BE2C (cell line): ENCODE data around the gene NHSL1.

ENCODE experiments used
- DNase-seq: peaks from one replicate; pipeline ENCODE4 v3.0.0-alpha.2; 2020
- H3K27me3 ChIP-seq: fragments of 250-450 bp; sonication (Bioruptor Pico); 2 replicates; pipeline ENCODE4 v1.5.1; 2020; ENCODE audit warnings: mild to moderate bottlenecking
- H3K36me3 ChIP-seq: fragments of 250-450 bp; sonication (Bioruptor Pico); 2 replicates; pipeline ENCODE4 v1.5.1; 2020; ENCODE audit warnings: mild to moderate bottlenecking
- H3K4me1 ChIP-seq: fragments of 250-450 bp; sonication (Bioruptor Pico); 2 replicates; pipeline ENCODE4 v1.5.1; 2020
- H3K4me3 ChIP-seq: 2 replicates; pipeline ENCODE4 v1.5.1; 2011; ENCODE audit warnings: low read depth, low read length
- H3K9me3 ChIP-seq: fragments of 250-450 bp; sonication (Bioruptor Pico); 2 replicates; pipeline ENCODE4 v1.5.1; 2020
- TF ChIP-seq, protein P1 (sequence below): IDR thresholded peaks from 2 replicates; pipeline ENCODE4 v1.5.1; 2012; ENCODE audit warnings: mild to moderate bottlenecking, low read depth, low read length

The NHSL1 gene

DNA sequence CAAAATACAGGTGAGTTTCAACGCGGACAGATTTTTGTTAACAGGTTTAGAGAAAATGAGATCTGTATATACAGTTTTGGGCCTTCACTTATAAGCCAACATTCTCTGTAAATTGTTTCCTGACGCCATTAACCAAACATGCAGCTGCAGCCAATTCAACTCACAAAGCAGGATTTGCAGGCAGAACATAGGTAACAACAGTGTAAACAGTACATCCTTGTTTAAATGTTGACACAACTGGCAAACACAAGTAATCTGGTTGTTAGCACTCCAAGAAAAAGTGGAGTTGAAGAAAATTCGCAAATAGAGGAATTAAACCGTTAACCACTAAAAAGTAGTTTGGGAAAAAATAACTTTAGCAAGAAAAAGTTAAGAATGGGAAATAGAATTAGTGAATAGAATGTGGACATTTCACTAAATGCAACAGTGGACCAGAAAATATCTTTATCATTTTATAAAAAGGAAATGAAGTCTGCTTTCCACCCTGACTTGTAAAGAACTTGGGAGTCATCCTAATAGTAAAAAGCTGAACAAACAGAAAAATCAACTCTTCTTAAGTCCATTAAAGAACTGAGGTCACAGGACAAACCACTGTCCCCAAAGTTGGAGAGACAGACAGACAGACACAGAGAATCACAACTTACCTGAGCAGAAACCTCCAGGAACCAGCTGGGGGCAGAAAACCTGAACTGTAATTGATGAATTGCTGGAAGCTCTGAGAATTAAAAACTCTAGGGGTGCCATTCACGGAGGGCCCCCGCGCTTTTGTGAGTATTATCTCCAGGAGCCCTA, 111.5 kb downstream of the NHSL1 start:
- H3K9me3 ChIP-seq: no peaks in the 10 kb centered on the region
- DNase-seq: no peak
- H3K36me3 ChIP-seq: no peaks in the 10 kb centered on the region
- H3K27me3 ChIP-seq: no peaks in the 10 kb centered on the region
- TF ChIP-seq, protein P1, sequence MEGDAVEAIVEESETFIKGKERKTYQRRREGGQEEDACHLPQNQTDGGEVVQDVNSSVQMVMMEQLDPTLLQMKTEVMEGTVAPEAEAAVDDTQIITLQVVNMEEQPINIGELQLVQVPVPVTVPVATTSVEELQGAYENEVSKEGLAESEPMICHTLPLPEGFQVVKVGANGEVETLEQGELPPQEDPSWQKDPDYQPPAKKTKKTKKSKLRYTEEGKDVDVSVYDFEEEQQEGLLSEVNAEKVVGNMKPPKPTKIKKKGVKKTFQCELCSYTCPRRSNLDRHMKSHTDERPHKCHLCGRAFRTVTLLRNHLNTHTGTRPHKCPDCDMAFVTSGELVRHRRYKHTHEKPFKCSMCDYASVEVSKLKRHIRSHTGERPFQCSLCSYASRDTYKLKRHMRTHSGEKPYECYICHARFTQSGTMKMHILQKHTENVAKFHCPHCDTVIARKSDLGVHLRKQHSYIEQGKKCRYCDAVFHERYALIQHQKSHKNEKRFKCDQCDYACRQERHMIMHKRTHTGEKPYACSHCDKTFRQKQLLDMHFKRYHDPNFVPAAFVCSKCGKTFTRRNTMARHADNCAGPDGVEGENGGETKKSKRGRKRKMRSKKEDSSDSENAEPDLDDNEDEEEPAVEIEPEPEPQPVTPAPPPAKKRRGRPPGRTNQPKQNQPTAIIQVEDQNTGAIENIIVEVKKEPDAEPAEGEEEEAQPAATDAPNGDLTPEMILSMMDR: no peak
- H3K4me1 ChIP-seq: no peaks in the 10 kb centered on the region
- H3K4me3 ChIP-seq: no peak overlapping the region

DNA sequence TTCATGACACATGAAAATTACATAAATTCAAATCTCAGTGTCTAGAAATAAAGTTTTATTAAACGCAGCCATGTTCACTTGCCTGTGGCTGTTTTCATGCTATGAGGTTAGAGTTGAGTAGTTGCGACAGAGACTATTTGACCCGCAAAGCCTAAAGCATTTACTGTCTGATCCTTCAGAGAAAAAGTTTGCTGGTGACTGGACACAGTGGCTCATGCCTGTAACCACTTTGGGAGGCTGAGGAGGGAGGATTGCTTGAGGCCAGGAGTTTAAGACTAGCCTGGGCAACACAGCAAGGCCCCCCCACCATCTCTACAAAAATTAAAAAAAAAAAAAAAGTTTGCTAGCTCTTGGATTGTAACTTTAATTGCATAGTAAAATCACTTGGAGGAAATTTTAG, 112.4 kb downstream of the NHSL1 start:
- Histone ChIP-seq H3K27me3 (no peaks in the 10 kb centered on the region), H3K4me1 (no peaks in the 10 kb centered on the region), H3K9me3 (no peaks in the 10 kb centered on the region), H3K36me3 (no peaks in the 10 kb centered on the region), H3K4me3 (no peak overlapping the region)
- no peak for DNase-seq
- TF ChIP-seq, protein P1: no peak

DNA sequence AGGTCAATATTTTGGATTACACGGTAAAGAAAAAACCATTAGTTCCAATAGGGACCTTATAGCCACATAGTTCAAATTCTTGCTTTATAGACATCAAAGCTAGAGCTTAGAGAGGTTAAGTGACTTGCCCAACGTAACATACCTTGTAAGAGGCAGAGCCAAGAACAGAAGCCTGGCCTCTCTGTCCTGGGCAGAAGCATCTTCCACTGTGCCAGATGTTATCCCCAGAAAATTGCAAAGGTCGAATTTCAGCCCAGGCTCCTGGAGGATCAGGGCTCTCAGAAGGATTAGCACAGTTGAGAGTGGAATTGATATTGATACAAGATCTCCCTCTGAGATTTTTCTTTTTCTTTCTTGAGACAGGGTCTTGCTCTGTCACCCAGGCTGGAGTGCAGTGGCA, 115.5 kb downstream of the NHSL1 start:
- DNase-seq: no peak

DNA sequence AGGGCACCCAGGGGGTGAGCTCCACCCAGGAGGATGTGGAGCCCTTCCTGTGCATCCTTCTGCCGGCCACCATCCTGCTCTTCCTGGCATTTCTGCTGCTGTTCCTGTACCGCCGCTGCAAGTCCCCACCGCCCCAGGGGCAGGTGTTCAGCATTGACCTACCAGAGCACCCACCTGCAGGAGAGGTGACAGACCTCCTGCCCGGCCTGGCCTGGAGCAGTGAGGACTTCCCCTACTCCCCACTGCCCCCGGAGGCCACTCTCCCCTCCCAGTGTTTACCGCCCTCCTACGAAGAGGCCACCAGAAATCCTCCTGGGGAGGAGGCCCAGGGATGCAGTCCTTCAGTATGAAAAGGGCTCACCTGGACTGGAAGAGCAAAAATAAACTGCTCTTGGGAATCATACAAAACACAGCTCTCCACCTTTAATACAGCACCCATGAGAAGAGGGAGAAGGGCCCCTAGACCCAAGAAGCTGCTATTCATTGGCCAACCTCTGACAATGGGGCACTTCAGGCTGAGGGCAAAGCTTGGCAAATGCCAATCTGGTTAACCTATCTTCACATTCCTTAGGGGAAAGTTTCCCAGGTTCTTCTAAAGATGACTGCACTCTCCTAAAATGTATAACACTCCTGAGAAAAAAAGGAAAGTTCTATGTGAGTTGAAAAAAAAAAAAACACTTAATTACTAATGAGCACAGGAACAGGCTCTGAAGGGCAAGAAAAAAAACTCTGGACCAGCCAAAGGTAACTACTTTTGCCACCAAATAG, 116.6 kb downstream of the NHSL1 start:
- Histone ChIP-seq H3K4me3 (no peak overlapping the region), H3K27me3 (no peaks in the 10 kb centered on the region), H3K9me3 (no peaks in the 10 kb centered on the region), H3K36me3 (no peaks in the 10 kb centered on the region), H3K4me1 (peaks cover 7% of the 10 kb centered on the region)
- TF ChIP-seq, protein P1: no peak
- no peak for DNase-seq

More for the DNA sequence above, 115.5 kb downstream of the NHSL1 start:
- Histone ChIP-seq H3K4me3 (no peak overlapping the region), H3K27me3 (no peaks in the 10 kb centered on the region), H3K36me3 (no peaks in the 10 kb centered on the region), H3K9me3 (no peaks in the 10 kb centered on the region), H3K4me1 (no peaks in the 10 kb centered on the region)
- TF ChIP-seq, protein P1: no peak

DNA sequence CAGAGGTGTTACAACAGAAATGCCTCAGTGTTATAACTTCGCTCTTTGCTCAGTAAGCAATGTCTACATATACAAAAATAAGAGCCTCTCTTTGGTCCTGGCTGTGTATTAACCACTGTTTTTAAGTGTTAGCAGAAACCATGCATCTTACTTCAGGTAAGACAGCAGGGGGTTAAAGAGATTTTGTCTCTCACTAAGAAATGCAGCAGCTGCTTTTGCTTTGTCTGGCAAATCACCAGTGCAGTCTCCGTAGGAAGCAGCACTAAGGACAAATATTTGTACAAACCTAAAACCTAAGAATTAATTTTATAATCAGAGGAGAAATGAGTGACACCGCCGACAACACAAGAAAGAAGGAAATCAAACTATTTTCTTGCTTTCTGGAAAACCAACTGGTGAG, 120.8 kb downstream of the NHSL1 start:
- Histone ChIP-seq H3K4me1 (peaks cover 15% of the 10 kb centered on the region), H3K4me3 (no peak overlapping the region), H3K36me3 (no peaks in the 10 kb centered on the region), H3K9me3 (no peaks in the 10 kb centered on the region), H3K27me3 (no peaks in the 10 kb centered on the region)
- no peak for DNase-seq
- TF ChIP-seq, protein P1: no peak

DNA sequence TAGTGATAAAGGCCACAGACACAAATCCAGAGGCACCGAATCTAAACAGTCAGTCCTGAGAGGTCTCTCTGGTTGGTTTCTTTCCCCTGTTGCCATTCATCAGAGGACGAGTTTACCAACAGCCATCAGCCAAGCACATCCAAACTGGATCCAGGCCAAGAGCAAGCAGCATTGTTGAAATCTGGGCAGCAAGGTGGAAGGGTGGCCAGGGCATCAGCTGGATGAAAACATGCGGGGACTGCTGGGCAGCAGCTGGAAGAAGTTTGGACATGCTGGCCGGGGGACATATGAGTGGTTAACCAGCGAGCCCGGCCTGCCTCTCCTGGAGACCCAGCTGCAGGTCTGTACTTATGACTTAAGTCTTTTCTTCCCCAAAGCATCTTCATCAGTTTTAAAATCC, 121.5 kb downstream of the NHSL1 start, which contains the start of gene SMIM28:
SMIM28 (plus strand) TSS at position 62 of the 400 bp plus-strand sequence; CDS start at position 230, 168 bp downstream.
- H3K4me1 ChIP-seq: peaks cover 17% of the 10 kb centered on the region
- H3K4me3 ChIP-seq: no peak within 1 kb of the TSS
- no peaks in the 10 kb centered on the region for H3K9me3 ChIP-seq
- TF ChIP-seq, protein P1: no peak
- DNase-seq: peak; percentile 28
- no peaks in the 10 kb centered on the region for H3K27me3 ChIP-seq
- H3K36me3 ChIP-seq: no peaks in the 10 kb centered on the region
